Ishikawa (cell line): ENCODE results near the gene KCNG2.

Experiments used
- CEBPB ChIP-seq: IDR thresholded peaks from 2 replicates; pipeline ENCODE4 v1.6.1; 2012
- CREB1 ChIP-seq: IDR thresholded peaks from 2 replicates; pipeline ENCODE4 v1.6.1; 2012; ENCODE audit warnings: low read depth
- EGR1 ChIP-seq: IDR thresholded peaks from 2 replicates; pipeline ENCODE4 v1.6.1; 2012
- EP300 ChIP-seq: IDR thresholded peaks from 2 replicates; pipeline ENCODE4 v1.6.1; 2012; ENCODE audit warnings: borderline replicate concordance
- FOXM1 ChIP-seq: IDR thresholded peaks from 2 replicates; pipeline ENCODE4 v1.6.1; 2012; ENCODE audit warnings: low read depth, borderline replicate concordance
- NFIC ChIP-seq: IDR thresholded peaks from 2 replicates; pipeline ENCODE4 v1.6.1; 2012
- RAD21 ChIP-seq: IDR thresholded peaks from 2 replicates; pipeline ENCODE4 v1.6.1; 2012; ENCODE audit warnings: low read depth
- TAF1 ChIP-seq: IDR thresholded peaks from 2 replicates; pipeline ENCODE4 v1.6.1; 2012; ENCODE audit warnings: low read depth, mild to moderate bottlenecking
- TCF12 ChIP-seq: IDR thresholded peaks from 2 replicates; pipeline ENCODE4 v1.6.1; 2012; ENCODE audit warnings: low read depth
- TEAD4 ChIP-seq: IDR thresholded peaks from 2 replicates; pipeline ENCODE4 v1.6.1; 2012
- YY1 ChIP-seq: IDR thresholded peaks from 2 replicates; pipeline ENCODE4 v1.6.1; 2012; ENCODE audit warnings: low read depth
- ZBTB7A ChIP-seq: IDR thresholded peaks from 2 replicates; pipeline ENCODE4 v1.6.1; 2012; ENCODE audit warnings: low read depth
- TF ChIP-seq, protein P1 (sequence below): IDR thresholded peaks from 2 replicates; pipeline ENCODE4 v1.6.1; 2012; ENCODE audit warnings: low read depth, mild to moderate bottlenecking
- TF ChIP-seq, protein P2 (sequence below): IDR thresholded peaks from 2 replicates; pipeline ENCODE4 v1.6.1; 2012
- TF ChIP-seq, protein P3 (sequence below): IDR thresholded peaks from 2 replicates; pipeline ENCODE4 v1.6.1; 2012

KCNG2 gene

DNA sequence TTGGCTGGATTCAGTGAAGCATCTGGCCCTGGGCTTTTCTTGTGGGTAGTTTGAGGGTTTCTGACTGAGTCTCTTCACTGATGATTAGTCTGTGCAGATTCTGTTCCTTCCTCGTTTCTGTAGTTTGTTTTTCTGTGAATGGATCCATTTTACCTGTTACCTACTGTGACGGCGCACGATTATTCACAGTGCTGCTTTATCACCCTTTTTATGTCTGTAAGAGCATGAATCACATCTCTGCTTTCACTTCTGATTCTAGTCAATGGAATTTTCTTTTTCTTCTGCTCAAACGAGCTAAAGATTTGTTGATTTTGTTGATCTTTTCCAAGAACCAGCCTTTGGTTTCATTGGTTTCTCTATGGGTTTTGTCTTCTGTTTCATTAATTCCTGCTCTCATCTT lies 92.9 kb downstream of the KCNG2 start:
- TF ChIP-seq EGR1 (no peak), TAF1 (no peak), ZBTB7A (no peak), NFIC (no peak), TCF12 (no peak), TEAD4 (no peak), CEBPB (no peak), CREB1 (no peak), EP300 (no peak), YY1 (no peak), FOXM1 (no peak), RAD21 (no peak)
- TF ChIP-seq, protein P1, sequence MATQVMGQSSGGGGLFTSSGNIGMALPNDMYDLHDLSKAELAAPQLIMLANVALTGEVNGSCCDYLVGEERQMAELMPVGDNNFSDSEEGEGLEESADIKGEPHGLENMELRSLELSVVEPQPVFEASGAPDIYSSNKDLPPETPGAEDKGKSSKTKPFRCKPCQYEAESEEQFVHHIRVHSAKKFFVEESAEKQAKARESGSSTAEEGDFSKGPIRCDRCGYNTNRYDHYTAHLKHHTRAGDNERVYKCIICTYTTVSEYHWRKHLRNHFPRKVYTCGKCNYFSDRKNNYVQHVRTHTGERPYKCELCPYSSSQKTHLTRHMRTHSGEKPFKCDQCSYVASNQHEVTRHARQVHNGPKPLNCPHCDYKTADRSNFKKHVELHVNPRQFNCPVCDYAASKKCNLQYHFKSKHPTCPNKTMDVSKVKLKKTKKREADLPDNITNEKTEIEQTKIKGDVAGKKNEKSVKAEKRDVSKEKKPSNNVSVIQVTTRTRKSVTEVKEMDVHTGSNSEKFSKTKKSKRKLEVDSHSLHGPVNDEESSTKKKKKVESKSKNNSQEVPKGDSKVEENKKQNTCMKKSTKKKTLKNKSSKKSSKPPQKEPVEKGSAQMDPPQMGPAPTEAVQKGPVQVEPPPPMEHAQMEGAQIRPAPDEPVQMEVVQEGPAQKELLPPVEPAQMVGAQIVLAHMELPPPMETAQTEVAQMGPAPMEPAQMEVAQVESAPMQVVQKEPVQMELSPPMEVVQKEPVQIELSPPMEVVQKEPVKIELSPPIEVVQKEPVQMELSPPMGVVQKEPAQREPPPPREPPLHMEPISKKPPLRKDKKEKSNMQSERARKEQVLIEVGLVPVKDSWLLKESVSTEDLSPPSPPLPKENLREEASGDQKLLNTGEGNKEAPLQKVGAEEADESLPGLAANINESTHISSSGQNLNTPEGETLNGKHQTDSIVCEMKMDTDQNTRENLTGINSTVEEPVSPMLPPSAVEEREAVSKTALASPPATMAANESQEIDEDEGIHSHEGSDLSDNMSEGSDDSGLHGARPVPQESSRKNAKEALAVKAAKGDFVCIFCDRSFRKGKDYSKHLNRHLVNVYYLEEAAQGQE, result no peak
- TF ChIP-seq, protein P2, sequence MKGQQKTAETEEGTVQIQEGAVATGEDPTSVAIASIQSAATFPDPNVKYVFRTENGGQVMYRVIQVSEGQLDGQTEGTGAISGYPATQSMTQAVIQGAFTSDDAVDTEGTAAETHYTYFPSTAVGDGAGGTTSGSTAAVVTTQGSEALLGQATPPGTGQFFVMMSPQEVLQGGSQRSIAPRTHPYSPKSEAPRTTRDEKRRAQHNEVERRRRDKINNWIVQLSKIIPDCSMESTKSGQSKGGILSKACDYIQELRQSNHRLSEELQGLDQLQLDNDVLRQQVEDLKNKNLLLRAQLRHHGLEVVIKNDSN, result no peak
- TF ChIP-seq, protein P3, sequence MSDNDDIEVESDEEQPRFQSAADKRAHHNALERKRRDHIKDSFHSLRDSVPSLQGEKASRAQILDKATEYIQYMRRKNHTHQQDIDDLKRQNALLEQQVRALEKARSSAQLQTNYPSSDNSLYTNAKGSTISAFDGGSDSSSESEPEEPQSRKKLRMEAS, result no peak

DNA sequence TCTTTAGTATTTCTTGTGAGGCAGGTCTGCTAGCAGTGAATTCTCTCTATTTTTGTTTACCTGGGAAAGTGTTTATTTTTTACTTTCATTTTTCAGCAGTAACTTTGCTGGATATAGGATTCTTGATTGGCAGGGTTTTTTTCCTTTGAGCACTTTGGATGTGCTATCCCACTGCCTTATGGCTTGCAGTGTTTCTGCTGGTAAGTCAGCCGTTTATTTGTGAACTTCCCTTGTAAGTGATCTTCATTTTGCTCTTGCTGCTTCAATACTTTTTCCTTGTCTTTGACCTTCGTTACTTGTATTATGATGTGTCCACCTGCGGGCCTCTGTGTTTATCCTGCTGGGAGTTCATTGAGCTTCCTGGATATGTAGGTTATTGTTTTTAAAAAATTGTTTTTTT lies 99.0 kb downstream of the KCNG2 start:
- TF ChIP-seq TAF1 (no peak), ZBTB7A (no peak)

DNA sequence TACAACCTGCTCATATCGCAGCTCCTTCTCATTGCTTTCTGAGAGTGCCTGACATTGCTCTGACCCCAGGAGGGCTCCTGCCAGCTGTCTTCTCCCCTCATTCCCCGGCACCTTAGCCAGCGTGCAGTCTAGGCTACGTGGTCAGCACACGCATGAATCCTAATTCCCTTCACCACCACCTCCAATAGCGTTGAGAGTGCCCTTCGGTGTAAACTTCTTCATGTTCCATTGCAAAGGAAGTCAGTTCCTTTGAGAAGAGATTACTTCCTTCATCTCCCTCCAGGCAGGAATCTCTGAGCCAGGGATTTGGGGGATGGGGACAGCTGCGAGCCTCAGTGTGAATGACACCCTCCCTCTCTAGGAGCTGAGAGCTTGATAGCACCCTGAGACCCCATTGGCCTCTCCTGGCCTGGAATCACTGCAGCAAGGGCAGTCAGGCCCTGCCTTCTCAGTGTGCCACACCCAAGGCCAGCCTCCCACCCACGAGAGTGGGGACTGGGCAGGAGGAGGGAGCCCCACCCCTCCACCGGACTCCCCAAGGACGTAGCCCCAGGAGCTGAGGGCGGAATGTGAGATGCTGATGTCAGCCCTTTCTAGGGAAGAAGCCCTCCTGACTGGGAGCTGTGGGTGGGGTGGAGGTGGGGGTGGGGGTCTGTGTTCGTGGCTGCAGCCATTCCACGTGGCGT lies 100.3 kb downstream of the KCNG2 start:
- no peak for TF ChIP-seq TEAD4
- TF ChIP-seq, protein P3, result 0 out of 2 replicates have a peak, but pooled peaks have one; percentile 11

DNA sequence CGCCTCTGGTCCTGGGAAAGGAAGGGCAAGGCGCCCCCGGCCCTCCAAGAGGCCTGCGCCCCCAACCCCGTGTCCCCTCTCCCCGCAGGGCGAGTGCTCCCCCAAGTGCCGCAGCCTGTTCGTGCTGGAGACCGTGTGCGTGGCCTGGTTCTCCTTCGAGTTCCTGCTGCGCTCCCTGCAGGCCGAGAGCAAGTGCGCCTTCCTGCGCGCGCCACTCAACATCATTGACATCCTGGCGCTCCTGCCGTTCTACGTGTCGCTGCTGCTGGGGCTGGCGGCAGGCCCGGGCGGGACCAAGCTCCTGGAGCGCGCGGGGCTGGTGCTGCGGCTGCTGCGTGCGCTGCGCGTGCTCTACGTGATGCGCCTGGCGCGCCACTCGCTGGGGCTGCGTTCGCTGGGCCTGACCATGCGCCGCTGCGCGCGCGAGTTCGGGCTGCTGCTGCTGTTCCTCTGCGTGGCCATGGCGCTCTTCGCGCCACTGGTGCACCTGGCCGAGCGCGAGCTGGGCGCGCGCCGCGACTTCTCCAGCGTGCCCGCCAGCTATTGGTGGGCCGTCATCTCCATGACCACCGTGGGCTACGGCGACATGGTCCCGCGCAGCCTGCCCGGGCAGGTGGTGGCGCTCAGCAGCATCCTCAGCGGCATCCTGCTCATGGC lies 101.3 kb downstream of the KCNG2 start:
- no peak for TF ChIP-seq TAF1
- no peak for TF ChIP-seq EP300
- no peak for TF ChIP-seq CREB1
- TF ChIP-seq FOXM1, result no peak
- TF ChIP-seq, protein P3, result no peak
- TF ChIP-seq ZBTB7A, result no peak
- no peak for TF ChIP-seq NFIC
- no peak for TF ChIP-seq YY1
- no peak for TF ChIP-seq RAD21
- TF ChIP-seq CEBPB, result no peak
- TF ChIP-seq, protein P2, result no peak
- TF ChIP-seq EGR1, result no peak
- no peak for TF ChIP-seq TEAD4
- TF ChIP-seq TCF12, result no peak

DNA sequence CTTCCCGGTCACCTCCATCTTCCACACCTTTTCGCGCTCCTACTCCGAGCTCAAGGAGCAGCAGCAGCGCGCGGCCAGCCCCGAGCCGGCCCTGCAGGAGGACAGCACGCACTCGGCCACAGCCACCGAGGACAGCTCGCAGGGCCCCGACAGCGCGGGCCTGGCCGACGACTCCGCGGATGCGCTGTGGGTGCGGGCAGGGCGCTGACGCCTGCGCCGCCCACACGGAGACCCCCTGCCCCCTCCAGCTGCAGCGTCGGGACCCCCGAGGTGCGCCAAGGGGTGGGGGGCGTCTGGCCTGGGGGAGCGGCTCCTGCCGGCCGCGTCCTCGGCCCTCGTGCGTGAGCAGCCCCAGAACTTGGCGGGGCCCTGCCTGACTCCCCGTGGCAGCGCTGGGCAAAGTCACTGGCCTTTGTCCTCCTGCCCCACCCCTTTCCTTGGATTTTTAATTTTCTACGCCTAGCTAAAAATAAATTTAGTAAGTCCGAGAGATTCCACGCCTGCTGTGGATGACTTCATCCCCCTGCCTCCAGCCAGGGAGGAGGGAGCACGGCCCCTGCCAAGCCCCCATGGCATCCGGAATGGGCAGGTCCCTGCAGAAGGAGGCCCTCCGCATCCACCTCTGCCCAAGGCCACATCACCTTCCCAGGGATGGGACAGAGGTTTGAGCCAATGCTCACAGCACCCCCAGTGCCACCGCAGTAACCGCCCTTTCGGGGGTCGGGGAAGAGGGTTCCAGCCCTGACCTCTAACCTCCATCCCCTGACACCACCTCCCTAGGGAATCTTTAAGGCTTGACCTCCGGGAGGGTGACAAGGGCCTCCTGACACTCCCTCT lies 102.1 kb downstream of the KCNG2 start:
- TF ChIP-seq RAD21, result no peak
- no peak for TF ChIP-seq EP300
- no peak for TF ChIP-seq TCF12
- TF ChIP-seq NFIC, result no peak
- TF ChIP-seq, protein P2, result no peak
- TF ChIP-seq ZBTB7A, result no peak
- TF ChIP-seq FOXM1, result no peak

DNA sequence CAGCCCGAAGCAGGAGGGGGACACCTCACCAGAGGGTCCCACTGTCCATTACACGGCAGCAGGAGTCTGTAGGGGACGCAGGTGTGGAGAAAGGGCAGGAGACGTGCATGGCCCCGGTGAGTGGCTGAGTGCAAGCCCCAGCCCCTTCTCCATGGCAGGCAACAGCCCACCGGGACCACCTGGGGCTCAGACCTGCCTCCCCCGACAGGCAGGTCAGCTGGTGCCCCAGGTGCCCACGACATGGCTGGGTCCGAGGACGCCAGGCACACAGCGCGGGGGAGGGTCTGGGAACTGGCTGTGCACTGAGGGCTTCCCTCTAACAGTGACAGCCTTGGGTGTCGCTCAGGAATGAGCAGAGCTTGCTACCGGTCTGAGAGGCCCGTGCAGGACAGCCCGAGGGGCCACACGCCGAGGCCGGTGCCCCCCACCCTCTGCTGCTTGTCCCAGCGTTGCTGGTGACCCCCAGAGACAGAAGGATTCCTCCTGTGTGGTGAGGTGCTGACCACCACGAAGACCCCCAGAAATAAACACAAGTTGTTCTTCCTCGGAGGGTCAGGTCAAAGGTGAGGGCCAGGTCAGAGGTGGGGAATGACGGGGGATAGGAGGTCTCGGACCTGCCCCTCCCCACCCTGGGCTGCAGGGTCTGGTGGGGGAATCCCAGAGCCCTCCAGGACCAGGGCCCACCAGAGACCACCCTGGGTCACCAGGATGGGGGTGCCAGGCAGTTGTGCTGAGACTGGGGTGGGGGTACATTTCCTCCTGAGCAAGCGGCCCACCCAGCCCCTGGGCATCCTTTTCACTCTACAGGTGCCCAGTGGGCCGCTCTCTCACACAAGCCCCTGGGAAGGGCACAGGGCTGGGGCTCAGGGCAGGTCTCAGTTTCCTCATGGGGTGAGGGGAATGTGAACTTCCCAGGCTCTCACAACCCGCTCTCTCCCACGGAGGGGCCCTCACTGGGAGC lies 103.2 kb downstream of the KCNG2 start:
- TF ChIP-seq EP300 (no peak), TAF1 (no peak), TEAD4 (no peak), FOXM1 (no peak), EGR1 (no peak), CEBPB (no peak), NFIC (no peak), CREB1 (no peak)
